ENCODE results near the gene TMEM178B. TPM values are rescaled to one million over a fixed set of nuclear protein-coding genes. Genes with fewer than 3 reads are reported as not detected.

TMEM178B gene
- polyA plus RNA-seq, 2 of the 4 experiments (the other 2 are of a cell fraction): 0.88 to 0.93 TPM

- ChIA-PET POLR2A (no interaction called here), CTCF (no interaction called here)
- DNase-seq (ENCODE audit: low read depth in 1 of 2, low spot score in 1 of 2) (no peak), ATAC-seq (no peak), FAIRE-seq (no peak)
- WGBS (ENCODE audit: missing lambda C conversion rate): 46% methylated on average over 3 of the region's 3 CpGs
- no peak overlapping the region for H3K4me3 ChIP-seq
- TF ChIP-seq ATOH8 (CRISPR knock-in tag; IDR thresholded peaks at IDR 0.05; ENCODE audit: low read depth) (no peak), JUNB (IDR thresholded peaks at IDR 0.05) (no peak), NR3C1 (IDR thresholded peaks at IDR 0.05) (no peak), E2F6 (IDR thresholded peaks at IDR 0.05; ENCODE audit: borderline replicate concordance, low read depth) (no peak), CBX2 (IDR thresholded peaks at IDR 0.05; ENCODE audit: borderline replicate concordance, low read depth) (no peak), HOXB5 (CRISPR knock-in tag; IDR thresholded peaks at IDR 0.05) (no peak), POLR2A (IDR thresholded peaks at IDR 0.05; ENCODE audit: low read length) (no peak), ESRRA (IDR thresholded peaks at IDR 0.05; ENCODE audit: borderline replicate concordance, low read length) (no peak), GATA3 (IDR thresholded peaks at IDR 0.05; ENCODE audit: borderline replicate concordance) (no peak), EHF (CRISPR knock-in tag; IDR thresholded peaks at IDR 0.05) (no peak), HOXB13 (CRISPR knock-in tag; IDR thresholded peaks at IDR 0.05; ENCODE audit: low read depth) (no peak), PHF8 (IDR thresholded peaks at IDR 0.05; ENCODE audit: borderline replicate concordance, low read depth) (no peak), FOSB (CRISPR knock-in tag; IDR thresholded peaks at IDR 0.05) (no peak), FOSL2 (IDR thresholded peaks at IDR 0.05) (no peak), FOSL2 (CRISPR knock-in tag; IDR thresholded peaks at IDR 0.05) (no peak), POLR2AphosphoS2 (conservative IDR thresholded peaks at IDR 0.05; ENCODE audit: low read length) (no peak), MYC (IDR thresholded peaks at IDR 0.05; ENCODE audit: borderline replicate concordance, low read length) (no peak), RARB (CRISPR knock-in tag; IDR thresholded peaks at IDR 0.05) (no peak)
- TF ChIP-seq, protein P1, sequence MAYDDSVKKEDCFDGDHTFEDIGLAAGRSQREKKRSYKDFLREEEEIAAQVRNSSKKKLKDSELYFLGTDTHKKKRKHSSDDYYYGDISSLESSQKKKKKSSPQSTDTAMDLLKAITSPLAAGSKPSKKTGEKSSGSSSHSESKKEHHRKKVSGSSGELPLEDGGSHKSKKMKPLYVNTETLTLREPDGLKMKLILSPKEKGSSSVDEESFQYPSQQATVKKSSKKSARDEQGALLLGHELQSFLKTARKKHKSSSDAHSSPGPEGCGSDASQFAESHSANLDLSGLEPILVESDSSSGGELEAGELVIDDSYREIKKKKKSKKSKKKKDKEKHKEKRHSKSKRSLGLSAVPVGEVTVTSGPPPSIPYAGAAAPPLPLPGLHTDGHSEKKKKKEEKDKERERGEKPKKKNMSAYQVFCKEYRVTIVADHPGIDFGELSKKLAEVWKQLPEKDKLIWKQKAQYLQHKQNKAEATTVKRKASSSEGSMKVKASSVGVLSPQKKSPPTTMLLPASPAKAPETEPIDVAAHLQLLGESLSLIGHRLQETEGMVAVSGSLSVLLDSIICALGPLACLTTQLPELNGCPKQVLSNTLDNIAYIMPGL (CRISPR knock-in tag; IDR thresholded peaks at IDR 0.05; ENCODE audit: borderline replicate concordance): no peak
- TF ChIP-seq, protein P2, sequence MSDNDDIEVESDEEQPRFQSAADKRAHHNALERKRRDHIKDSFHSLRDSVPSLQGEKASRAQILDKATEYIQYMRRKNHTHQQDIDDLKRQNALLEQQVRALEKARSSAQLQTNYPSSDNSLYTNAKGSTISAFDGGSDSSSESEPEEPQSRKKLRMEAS (IDR thresholded peaks at IDR 0.05): no peak
- no peaks in the 10 kb centered on the region for H3K9me3 ChIP-seq
- H3K4me2 ChIP-seq: no peak overlapping the region
- H3K4me1 ChIP-seq: no peaks in the 10 kb centered on the region
- no peak overlapping the region for H3K27ac ChIP-seq
These were observed 228.8 kb downstream of the TMEM178B start for GRCh38 chr7:141302617-141303016.

- WGBS (ENCODE audit: missing lambda C conversion rate): 6% methylated on average over 1 of the region's 2 CpGs
These were observed 230.4 kb downstream of the TMEM178B start for GRCh38 chr7:141304291-141304690.

More at GRCh38 chr7:141304291-141304690, 230.4 kb downstream of the TMEM178B start:
- ChIA-PET CTCF (interaction anchor here (0.6 kb wide), 1 partner anchor 899 kb away, joined by 3 read pairs; no protein-coding TSS in a partner anchor), POLR2A (no interaction called here)
- H3K9me3 ChIP-seq: no peaks in the 10 kb centered on the region
- no peaks in the 10 kb centered on the region for H3K4me1 ChIP-seq
- DNase-seq (ENCODE audit: low read depth in 1 of 2, low spot score in 1 of 2) (no peak), FAIRE-seq (no peak), ATAC-seq (no peak)
- TF ChIP-seq, protein P2 (IDR thresholded peaks at IDR 0.05): no peak
- TF ChIP-seq FOXS1 (CRISPR knock-in tag; IDR thresholded peaks at IDR 0.05): no peak
- no peak for TF ChIP-seq JUN (IDR thresholded peaks at IDR 0.05)
- TF ChIP-seq, protein P3, sequence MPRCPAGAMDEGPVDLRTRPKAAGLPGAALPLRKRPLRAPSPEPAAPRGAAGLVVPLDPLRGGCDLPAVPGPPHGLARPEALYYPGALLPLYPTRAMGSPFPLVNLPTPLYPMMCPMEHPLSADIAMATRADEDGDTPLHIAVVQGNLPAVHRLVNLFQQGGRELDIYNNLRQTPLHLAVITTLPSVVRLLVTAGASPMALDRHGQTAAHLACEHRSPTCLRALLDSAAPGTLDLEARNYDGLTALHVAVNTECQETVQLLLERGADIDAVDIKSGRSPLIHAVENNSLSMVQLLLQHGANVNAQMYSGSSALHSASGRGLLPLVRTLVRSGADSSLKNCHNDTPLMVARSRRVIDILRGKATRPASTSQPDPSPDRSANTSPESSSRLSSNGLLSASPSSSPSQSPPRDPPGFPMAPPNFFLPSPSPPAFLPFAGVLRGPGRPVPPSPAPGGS (IDR thresholded peaks at IDR 0.05): no peak
- TF ChIP-seq ZC3H11A (IDR thresholded peaks at IDR 0.05): no peak
- TF ChIP-seq, protein P4, sequence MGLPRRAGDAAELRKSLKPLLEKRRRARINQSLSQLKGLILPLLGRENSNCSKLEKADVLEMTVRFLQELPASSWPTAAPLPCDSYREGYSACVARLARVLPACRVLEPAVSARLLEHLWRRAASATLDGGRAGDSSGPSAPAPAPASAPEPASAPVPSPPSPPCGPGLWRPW (IDR thresholded peaks at IDR 0.05): no peak
- no peak overlapping the region for H3K4me2 ChIP-seq
- H3K27ac ChIP-seq: no peak overlapping the region
- H3K4me3 ChIP-seq: no peak overlapping the region

All from A549 (cell line).